ENCODE measurements around the gene SORCS1.

Gene SORCS1

DNA sequence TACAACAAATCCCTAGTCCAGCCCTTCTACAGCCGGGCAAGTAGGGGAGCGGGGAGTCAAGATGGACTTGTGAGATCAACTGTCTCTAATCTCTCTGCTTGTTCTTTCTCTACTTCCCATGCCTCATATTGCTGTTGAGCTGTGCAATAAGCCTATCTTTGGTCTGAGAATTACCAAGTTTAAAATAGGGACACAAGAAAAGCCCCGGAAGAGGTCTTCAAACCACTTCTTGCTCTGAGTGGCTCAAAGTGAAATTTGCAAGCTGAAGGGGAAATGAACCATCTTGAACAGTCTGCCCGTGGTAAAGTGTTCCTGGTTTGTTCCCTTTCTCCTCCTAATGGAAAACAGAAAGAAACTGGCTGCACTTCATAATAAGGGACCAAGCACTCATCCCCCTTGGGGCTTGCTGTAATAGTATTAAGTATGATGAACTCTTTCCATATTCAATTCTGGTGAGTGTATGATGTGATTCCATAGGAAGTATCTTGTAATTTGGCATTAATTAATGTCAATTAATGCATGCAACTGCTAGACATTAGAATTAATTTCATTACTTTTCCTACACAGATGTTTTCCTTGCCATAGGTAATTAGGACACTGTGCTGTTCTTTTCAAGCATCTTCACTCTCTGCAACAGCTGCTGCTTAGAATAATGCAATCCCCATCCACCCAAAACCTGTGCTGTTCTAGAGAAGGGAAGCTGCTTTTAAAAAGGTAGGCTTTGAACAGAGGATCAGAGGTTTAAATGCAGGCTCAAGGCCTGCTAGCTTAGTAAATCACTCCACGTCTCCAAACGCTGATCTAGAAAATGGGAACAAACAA is 449.6 kb downstream of the SORCS1 start:
- no peak for FAIRE-seq

DNA sequence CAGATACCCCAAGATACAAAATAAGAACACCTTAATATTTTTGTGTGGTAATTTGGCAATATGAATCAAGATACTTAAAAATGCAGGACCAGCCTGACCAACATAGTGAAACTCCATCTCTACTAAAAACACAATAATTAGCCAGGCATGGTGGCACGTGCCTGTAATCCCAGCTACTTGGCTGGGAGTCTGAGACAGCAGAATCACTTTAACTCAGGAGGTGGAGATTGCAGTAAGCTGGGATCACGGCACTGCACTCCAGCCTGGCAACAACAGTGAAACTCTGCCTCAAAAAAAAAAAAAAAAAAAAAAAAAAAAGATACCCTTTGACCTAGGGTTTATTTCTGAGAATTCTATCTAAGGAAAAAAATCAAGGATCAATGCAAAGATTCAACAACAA is 450.7 kb downstream of the SORCS1 start:
- FAIRE-seq = no peak

DNA sequence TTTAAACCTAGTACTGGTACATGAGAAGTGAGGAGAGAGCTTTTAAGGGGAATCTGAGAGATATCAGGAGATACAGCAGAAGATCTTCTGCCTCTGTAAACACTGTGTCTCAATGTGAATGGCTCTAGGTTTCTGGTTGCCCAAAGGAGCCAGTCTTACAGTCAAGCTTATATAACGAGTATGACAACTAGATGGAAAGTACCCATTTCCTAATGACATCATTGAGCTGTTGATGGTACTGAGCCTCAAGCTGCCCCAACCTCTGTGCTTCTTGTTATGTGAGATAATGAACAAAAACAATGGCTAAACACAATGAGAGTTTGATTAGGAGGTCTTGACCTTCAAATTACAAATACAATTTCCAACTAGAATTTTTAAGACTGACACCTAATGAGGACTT is 451.5 kb downstream of the SORCS1 start:
- FAIRE-seq = no peak

DNA sequence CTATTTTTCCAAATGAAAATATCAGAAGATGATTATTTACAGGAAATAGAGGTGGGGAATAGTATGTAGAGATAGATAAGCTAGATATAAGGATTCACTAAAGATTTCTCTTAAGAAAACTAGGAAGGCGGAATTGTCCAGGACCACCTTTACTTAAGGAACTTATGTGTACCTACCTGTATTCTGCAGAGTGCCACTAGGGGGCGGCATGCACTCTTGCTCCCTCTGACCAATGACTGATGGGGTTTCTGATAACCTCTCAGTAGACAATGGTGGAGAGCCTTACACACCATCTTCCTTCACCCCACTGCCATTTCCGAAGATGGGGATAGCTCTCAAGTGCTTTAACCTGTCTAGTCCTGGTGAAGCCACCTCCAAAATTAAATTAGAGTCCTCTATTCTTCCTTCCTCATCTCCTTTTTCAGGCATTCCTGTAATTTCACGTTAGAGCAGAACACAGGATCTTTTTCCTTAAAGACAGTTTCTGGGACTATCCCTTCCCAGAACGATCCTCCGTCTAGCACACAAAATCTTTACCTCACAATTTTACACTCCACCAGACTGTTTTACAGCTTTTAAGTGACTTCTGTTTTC is 453.1 kb downstream of the SORCS1 start:
- no peak for FAIRE-seq

DNA sequence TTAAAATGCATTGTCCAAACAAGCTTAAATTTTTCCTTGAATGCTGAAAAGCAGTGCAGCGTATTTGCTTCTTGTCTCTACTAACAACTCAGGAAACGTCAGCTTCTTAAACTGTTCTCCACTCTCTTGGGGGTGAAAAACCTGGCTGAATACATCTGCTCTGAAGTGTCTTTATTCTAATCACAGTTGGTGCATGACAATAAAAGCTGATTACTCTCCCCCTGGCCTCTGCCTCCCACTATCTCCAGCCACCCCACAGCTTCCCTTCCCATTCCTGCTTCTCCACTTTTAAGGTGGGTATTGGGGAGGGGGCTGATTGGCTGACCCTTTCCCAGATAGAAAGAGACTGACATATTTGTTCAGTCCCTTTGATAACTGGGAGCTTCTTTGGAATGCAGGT is 456.0 kb downstream of the SORCS1 start:
- no peak for FAIRE-seq

DNA sequence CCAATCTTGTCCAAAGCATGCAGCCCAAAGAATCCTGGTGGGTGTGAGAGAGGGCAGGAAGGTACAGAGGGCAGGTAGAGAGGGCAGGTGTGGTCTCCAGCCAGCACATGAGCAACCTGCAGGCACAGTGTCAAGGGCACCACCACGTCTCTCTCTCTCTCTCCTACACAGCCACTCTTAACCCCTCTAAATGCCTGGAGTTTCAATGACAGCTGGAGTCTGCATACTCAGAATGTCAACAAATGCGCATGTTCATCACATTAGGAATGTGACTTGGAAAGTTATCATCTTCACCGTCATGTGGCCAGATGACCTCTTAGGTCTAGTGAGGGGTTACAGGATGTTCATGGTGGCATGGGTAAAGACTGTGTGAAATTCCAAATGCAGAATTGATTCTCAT is 456.8 kb downstream of the SORCS1 start:
- no peak for FAIRE-seq

DNA sequence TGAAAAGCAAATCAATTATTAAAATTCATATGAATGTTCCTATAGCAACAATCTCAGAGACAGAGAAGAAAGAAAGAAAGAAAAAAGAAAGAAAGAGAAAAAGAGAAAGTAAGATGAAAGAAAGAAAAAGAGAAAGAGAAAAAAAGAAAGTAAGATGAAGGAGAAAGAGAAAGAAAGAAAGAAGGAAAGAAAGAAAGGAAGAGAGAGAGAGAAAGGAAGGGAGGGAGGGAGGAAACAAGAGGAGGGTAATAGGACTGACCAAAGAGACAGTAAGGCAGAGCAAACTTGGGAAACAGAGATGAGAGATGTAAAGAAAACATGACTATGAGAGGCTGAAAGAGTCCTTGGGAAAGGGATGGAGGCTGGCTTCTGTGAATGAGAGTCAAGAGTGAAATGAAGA is 458.4 kb downstream of the SORCS1 start:
- no peak for FAIRE-seq

DNA sequence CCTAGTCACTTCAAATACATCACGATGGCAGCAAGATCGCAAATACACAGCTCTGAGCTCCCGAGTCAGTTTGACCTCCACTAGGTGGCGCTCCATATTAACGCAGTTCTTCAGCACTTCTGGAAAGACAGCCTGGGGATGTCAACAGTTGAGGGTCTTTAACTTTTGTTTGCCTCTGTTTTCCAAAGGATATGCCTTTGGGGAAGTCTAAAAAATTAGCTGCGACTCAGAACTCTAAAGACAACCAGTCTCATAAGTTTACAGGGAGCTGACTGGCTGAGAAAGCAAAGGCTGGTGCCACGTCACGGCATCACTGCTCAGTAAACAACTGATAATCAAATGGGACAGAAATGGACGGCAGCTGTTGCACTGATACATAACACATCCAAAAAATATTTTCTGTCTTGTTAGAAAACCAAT is 458.8 kb downstream of the SORCS1 start:
- no peak for FAIRE-seq

DNA sequence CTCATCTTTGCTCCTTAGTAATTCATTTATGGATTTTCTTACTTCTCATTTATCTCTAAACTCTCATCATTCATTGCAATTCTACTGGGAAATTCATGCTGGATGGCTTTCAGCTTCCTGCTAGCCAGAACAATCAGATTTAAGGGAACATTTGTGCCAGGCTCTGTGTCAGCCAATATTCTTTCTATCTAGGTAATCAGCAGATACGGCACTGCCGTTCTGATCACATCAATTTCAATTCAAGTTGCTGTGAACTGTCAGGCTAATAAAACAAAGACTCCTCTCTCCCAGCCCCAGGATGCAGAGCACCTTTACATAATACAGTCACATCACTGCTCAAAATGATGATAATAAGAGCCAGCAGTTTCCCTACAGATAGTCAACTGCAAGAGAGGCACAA is 468.3 kb downstream of the SORCS1 start:
- FAIRE-seq = no peak

DNA sequence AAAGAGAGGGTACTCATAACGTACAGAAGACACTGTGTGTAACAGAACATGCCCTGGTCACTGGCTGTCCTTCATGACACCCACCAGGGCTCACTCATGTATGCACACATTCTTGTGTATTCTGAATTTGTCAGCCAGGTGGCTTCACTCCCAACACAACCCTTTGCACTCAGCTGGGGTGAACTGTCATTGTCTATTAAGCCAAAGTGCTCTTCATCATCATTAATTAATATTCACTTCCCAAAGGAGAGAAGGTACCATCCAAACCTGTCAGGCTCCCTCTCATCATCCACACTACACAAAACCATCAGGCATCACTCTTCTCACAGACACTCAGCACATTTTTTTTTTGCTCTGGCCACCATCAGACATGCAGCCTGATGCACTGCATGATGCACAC is 469.8 kb downstream of the SORCS1 start:
- no peak for FAIRE-seq

DNA sequence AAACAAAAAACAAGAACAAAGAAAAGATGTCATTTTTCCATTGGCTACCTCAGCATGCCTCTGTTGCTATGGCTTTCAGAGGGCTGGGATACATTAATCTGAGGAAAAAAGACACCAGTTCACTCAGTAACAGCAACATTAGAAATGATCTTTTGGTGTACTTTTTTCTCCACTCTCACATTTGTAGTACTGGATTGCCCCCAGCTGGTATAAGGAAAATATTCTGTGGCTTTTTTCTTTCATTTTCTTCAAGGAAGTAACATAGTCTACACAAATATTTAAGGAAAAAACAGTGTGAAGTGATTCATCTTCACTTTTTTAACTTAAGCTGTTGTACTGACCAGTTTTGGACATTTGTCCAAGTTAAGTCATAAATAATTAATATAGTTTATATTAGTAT is 482.3 kb downstream of the SORCS1 start:
- FAIRE-seq = no peak

DNA sequence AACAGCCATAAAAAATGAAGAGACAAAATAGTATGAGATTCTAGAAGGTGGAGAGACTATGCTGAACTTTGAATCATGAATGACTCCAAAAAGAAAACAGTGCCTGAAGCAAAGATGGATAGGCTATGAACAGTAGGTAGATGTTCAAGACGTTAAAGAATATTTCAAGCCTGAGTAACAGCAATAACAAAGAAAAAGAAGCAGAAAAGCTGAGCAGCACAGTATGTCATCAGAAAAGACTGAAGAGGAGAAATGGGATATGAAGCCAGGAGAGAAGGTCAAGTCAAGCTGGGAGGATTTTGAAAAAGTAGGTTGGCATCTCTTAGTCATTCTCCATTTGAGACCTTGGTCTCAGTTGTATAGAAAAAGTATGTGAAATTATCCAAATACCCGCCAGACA is 484.4 kb downstream of the SORCS1 start:
- no peak for FAIRE-seq

DNA sequence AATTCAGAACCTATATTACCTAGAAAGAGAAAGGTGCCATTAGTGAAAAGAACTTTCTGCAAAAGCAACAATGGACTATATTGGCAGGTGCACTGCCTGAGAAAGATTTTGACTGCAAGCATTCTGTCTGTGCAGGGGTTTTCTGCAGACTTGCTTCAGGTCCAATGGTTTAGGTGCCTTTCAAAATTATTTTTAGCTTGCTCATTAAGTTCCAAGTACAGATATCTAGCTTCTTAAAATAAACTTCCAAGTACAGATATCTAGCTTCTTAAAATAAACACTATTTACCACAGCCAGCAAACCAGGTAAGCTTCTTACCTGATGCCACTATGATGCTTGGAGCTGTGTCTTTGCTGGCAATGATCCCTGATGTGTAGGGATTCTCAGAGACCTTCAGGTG is 485.2 kb downstream of the SORCS1 start:
- no peak for FAIRE-seq

DNA sequence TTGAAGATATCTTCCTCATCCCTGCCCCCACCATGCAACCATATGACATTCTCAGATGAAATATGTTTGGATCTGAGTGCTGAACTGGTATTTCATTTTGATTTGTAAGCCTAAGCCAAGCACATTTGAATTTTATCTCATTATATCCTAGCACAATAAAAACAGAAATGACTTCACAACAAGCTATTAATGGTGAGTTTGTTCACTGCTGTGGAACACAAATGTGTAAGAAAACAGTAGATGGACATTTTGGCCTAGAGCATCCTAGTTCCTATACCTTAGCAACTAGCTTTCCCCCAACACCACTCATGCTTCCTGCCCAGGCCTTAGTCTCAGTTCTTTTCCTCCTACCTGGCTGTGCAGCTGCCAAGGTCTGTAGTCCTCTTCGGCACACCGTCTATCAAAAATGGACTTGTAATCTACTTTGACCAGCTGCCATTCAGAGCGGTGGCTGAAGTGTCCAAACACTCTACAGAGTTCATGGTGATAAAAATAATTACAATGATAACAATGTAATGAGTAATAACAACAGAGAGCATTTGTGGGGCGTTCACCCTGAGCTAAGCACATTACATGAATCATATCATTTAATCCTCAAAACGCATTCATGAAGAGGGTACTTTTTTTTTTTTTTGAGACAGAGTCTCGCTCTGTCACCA is 491.9 kb downstream of the SORCS1 start:
- no peak for FAIRE-seq

DNA sequence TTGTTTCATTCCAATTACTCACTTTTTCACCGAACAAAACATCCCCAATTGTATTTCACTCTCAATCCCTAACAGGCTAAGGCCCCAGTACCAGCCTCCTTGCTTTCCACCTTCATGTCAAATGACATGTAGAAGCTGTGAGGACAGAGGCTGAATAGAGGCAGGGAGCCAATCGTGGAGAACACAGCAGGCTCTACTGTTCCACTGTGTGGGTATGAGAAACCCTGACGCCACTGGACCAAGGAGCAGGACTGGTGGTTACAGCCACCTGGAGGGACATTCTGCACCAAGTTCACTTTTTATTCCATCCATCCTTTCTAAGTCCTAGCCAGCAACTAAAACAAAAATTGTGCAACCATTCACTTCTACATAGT is 502.8 kb downstream of the SORCS1 start:
- FAIRE-seq = no peak

DNA sequence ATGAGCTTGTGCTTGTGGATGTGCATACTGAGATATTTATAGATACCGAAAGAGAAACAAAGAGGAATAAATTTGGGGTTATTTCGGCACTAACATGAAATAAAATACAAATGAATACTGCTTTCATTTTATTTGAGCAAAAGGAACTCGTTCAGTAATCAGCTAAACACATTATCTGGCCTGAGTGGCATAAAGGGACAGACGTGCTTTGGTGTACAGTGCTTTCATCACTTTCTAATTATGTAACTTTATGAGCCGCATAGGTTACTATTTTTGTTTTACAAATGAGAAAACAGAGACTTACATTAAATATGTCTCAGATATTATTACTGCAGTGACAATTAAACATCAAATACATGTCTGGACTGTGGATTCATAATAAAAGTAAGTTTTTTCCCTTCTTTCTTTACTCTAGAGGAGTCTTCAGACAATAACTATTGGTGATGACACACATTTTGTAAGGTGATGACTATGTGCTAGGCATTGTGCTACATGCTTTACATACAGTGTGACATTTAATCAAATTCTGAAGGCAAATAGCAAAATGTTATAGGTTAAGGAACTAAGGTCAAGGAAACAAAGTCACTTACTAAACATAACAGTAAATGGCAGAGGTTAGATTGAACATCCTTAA is 503.3 kb downstream of the SORCS1 start:
- FAIRE-seq = no peak

DNA sequence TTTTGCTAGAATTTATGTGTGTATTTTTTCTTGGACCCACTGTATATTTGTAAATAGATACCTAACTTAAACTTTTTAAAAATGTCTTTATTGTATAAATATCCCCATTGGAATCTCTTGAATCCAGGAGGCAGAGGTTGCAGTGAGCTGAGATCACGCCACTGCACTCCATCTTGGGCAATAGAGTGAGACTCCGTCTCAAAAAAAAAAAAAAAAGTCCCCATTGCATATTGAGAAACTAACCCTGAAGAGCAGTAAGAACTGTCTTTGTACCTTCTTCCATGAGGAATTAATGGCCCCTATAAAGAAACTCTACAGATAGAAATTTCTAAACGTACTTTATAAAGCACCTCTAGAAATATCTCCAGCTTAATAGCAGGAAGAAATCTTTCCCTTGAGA is 504.0 kb downstream of the SORCS1 start:
- FAIRE-seq = no peak

DNA sequence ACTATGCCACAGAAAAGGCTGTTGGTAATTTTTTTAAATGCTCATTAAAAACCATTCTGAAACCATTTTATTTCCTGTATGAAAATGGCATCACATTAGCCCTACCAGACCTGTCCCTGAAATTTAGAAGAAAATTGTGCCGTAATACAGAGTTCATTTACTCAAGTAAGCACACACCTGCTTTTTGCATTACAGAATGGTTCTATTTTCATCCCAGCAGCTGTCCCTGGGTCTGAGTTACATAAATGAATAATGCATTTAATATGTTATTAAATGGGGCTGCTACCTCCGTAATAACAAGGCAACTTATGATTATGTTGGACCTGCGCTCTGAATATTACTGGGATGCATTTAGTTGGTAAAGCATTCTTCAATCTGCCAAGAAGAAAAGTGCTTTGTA is 508.9 kb downstream of the SORCS1 start:
- no peak for FAIRE-seq

DNA sequence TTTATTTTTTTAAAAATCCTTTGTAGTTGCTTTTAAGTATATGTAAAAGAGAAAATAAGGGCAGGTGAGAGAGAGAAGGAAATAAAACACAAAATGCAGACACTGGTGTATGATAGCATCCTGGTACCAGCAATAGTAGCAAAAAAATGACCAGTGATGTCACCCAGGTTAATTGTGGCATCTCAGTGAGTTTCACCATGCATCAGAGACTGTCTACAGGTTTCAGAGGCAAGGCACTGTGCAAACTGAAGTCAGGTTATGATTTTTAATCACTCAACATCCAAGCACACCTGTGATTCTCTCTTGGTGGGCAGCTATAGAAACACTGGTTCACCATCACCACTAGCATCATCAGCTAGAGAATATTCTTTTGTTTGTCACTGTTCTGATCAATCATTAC is 509.3 kb downstream of the SORCS1 start:
- no peak for FAIRE-seq

DNA sequence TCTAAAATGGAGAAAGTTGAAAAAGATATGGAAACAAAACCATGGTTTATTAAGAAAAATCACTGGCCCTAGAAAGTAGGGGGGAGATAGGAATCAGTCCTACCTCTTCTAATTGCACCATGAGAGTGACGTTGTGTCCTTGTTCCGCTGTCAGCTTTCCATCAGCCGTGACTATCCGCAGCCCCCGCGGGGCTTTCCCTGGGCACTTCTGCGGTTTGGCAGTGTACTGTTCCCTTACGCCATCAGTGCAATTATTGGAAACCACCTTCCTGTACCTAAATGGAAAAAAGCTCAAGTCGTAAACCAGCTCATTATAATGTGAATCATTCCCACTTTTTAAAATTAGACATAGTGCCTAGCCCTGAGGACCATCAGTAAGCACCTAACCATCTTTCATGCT is 512.2 kb downstream of the SORCS1 start:
- FAIRE-seq = no peak

DNA sequence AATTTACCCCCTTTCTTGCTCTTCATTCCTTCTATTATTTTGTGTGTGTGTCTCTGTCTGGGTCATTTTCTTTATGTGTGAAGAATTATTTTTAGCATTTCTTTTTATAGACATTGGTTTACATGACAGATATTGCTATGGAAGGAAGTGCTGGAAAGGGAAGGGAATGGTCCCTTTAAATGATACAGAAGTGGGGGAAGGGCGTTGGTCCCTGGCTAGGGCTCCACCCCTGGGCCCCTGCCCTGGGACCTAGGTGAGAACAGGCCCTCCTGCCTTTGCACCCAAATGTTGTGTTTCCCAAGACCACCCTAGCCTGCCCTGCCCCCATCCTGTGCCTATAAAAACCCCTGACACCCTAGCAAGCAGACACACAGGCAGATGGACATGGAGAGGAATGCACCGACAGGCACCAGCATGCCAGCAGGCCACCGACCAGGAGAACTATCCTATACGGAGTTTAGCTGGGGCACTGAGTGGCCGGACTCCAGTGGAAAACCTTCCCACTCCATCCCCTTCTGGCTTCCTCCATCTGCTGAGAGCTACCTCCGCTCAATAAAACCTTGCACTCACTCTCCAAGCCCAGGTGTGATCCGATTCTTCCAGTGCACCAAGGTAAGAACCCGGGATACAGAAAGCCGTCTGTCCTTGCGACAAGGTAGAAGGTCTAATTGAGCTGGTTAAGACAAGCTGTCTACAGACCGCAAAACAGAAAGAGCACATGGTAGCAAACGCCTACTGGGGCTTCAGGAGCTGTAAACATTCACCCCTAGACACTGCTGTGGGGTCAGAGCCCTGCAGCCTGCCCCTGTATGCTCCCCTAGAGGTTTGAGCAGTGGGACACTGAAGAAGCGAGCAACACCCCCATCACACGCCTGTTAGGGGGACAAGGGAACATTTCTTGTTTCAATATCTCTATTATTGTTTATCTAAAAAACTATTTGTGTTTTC is 515.7 kb downstream of the SORCS1 start:
- FAIRE-seq = no peak

DNA sequence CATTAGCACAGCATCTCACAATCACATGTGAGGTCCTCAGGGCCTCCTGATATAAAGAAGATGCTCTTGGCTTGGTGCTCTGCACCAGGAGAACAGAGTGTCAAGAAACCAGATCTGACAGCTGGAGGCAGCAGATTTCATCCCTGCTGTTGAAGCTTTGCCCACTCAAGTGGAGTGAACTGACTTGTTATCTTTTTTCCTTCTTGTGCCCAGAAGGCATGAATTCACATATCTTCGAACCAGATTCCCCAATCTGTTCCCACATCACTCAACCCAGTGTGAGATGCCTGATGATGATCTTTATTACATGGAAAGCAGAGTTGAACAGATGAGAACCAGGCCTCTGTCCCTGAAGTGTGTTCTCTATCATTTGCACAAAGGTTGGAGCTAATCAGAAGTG is 521.0 kb downstream of the SORCS1 start:
- no peak for FAIRE-seq

DNA sequence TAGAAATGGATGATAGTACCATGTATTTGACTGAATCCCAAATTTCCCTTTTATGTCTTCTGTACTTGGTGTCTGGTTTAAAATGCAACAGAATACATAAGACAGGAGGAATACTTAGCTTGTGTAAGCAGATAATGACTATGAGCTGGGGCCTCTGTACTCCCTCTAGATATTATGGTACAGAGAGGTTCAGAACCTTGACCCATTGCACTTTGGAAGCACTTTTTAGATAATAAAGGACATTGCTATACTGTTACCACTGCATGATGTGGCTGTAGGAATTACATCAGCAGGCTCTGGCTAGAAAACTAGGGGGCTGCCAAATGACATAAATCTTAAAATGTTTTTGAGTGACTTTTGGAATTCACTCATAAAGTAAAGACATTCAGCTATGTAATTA is 526.6 kb downstream of the SORCS1 start:
- FAIRE-seq = no peak

Data from colon (tissue), 2 donors.